GM12878 (cell line): Measurements from ENCODE around the gene TK1.
A peak's percentile ranks its signal among the peaks of the same experiment; 100 is the strongest.

Experiments
- ATF7 ChIP-seq: fragments of 450-650 bp; IDR thresholded peaks from 2 replicates; pipeline ENCODE4 v1.6.1; 2016; ENCODE audit warnings: low read depth, mild to moderate bottlenecking
- EGR1 ChIP-seq, 2 experiments: IDR thresholded peaks; 1 replicate in 1 of 2; 2 replicates in 1 of 2; pipeline ENCODE4 v1.6.1; 2011 to 2012; ENCODE audit warnings: low read depth in 2 of 2, low read length in 2 of 2, borderline replicate concordance in 1 of 2, mild to moderate bottlenecking in 1 of 2, moderate library complexity in 1 of 2
- HDAC6 ChIP-seq: fragments of 200-600 bp; sonication (generic); IDR thresholded peaks from one replicate; pipeline ENCODE4 v1.8.0; 2017; ENCODE audit warnings: antibody characterized with exemption; ENCODE audit not compliant: unreplicated experiment
- POLR2A ChIP-seq: IDR thresholded peaks from 2 replicates; pipeline ENCODE4 v1.6.1; 2011; ENCODE audit warnings: low read depth, mild to moderate bottlenecking, low read length
- TF ChIP-seq, protein P1 (sequence below), 3 experiments: IDR thresholded peaks in 2 of 3; conservative IDR thresholded peaks in 1 of 3; 2 replicates each; pipeline ENCODE4 v1.5.1; 2011; ENCODE audit warnings: low read depth in 3 of 3, low read length in 3 of 3, mild to moderate bottlenecking in 3 of 3, control low read depth in 2 of 3, moderate library complexity in 2 of 3, inconsistent platforms in 1 of 3, mixed read lengths in 1 of 3; ENCODE audit not compliant: control insufficient read depth in 2 of 3, insufficient read depth in 1 of 3; ENCODE audit errors: extremely low read depth in 1 of 3

DNA sequence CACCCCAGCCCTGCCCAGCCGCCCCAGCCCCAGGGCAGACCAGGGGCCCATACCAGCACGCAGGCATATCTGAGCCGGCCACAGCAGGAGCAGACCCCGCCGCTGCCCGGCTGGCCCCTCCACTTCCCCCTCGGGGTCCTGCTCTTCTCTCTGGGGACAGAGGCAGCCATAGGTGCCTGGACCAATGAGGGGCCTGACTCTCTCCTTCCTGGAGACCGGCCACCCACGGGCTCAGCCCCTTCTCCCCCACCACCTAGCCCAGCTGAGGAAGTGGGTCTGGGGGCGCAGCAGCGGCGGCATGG, 62.1 kb downstream of the TK1 start:
- TF ChIP-seq HDAC6 (no peak), ATF7 (no peak), EGR1 (IDR thresholded peaks at IDR 0.05; ENCODE audit: borderline replicate concordance in 1 of 2, low read depth in 2 of 2, low read length in 2 of 2) (0 out of 3 replicates have a peak, but pooled peaks of 1 of the 2 experiments have one; percentile 10), POLR2A (no peak)
- TF ChIP-seq, protein P1, sequence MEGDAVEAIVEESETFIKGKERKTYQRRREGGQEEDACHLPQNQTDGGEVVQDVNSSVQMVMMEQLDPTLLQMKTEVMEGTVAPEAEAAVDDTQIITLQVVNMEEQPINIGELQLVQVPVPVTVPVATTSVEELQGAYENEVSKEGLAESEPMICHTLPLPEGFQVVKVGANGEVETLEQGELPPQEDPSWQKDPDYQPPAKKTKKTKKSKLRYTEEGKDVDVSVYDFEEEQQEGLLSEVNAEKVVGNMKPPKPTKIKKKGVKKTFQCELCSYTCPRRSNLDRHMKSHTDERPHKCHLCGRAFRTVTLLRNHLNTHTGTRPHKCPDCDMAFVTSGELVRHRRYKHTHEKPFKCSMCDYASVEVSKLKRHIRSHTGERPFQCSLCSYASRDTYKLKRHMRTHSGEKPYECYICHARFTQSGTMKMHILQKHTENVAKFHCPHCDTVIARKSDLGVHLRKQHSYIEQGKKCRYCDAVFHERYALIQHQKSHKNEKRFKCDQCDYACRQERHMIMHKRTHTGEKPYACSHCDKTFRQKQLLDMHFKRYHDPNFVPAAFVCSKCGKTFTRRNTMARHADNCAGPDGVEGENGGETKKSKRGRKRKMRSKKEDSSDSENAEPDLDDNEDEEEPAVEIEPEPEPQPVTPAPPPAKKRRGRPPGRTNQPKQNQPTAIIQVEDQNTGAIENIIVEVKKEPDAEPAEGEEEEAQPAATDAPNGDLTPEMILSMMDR (IDR thresholded peaks at IDR 0.05 in 2 of 3, conservative IDR thresholded peaks at IDR 0.05 in 1 of 3; ENCODE audit: control insufficient read depth in 2 of 3, extremely low read depth in 1 of 3, insufficient read depth in 1 of 3, low read depth in 3 of 3, low read length in 3 of 3), result no peak
